Measurements from ENCODE around the gene WDR88. TPM values are rescaled to one million over a fixed set of nuclear protein-coding genes. Genes with fewer than 3 reads are reported as not detected.

Gene WDR88
- total RNA-seq, 2 donors from 2014 or later = not detected

DNA sequence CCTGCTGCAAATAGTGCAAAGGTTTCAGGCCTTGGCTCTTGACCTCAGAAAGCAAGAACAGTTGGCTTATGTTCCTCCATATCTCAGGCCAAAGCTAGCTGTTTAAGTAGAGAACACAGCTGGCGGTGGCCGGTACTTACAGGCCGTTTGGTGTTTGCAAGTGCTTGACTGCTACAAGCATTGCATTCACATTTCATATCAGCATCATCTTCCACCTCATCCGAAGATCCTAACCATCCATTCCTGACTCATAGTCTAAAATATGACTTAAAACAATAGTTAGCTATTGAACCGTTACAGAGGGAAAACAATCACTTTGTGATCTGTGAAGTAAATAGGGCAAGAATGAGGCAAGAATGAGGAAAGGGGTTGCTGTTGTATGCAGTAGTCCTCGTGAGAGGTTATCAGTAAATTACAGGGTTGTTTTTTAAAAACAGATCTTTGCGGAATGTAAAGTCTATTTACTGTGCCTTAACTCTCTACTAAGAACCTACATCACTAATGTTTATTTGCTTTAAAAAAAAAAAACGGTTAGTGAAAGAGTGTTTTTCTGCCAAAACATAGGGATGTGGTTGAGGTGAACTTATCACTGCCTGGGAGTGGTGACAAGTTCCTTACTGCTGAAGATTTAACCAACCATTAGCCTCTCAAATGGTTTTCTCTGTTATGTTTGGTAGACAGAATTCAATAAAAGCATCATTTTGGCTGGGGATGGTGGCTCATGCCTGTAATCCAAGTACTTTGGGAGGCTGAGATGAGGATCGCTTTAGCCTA lies 21.6 kb upstream of the WDR88 start:
- WGBS, 2 donors = 81 to 83% methylated on average over 9 of the region's 9 CpGs
- ATAC-seq (no peak), DNase-seq (no peak)
- Histone ChIP-seq H3K27me3 (no peaks in the 10 kb centered on the region), H3K4me3 (no peak overlapping the region), H3K27ac (no peak overlapping the region), H3K9me3 (no peaks in the 10 kb centered on the region), H3K36me3 (replicated peaks in 1 of 2; ENCODE audit: insufficient read depth in 1 of 2, low read depth in 2 of 2) (peaks cover 13 to 18% of the 10 kb centered on the region in 2 donors), H3K4me1 (peaks cover 5% of the 10 kb centered on the region)
- intact Hi-C loops (cut with DNase I) = no loop called here
- TF ChIP-seq, protein P1, sequence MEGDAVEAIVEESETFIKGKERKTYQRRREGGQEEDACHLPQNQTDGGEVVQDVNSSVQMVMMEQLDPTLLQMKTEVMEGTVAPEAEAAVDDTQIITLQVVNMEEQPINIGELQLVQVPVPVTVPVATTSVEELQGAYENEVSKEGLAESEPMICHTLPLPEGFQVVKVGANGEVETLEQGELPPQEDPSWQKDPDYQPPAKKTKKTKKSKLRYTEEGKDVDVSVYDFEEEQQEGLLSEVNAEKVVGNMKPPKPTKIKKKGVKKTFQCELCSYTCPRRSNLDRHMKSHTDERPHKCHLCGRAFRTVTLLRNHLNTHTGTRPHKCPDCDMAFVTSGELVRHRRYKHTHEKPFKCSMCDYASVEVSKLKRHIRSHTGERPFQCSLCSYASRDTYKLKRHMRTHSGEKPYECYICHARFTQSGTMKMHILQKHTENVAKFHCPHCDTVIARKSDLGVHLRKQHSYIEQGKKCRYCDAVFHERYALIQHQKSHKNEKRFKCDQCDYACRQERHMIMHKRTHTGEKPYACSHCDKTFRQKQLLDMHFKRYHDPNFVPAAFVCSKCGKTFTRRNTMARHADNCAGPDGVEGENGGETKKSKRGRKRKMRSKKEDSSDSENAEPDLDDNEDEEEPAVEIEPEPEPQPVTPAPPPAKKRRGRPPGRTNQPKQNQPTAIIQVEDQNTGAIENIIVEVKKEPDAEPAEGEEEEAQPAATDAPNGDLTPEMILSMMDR (IDR thresholded peaks at IDR 0.05) = no peak
- TF ChIP-seq POLR2A (IDR thresholded peaks at IDR 0.05) = no peak

DNA sequence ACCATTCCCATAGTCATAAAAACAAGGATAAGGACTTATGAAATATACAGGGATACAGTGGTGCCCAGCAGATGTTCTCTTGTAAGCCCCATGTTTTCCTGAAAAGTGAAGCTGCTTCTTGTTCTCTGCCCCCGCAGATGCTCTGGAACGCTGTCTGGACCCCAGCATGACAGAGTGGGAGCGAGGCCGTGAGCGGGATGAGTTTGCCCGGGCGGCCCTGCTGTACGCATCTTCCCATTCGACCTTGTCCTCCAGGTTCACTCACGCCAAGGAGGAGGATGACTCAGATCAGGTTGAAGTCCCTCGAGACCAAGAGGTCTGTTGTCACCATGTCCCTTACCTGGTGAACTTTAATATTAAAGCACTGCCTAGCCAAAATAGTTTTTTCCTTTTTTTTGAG lies 20.3 kb upstream of the WDR88 start:
- Histone ChIP-seq H3K27ac (no peak overlapping the region), H3K4me3 (no peak overlapping the region), H3K27me3 (no peaks in the 10 kb centered on the region), H3K9me3 (no peaks in the 10 kb centered on the region), H3K4me1 (peaks cover 5% of the 10 kb centered on the region), H3K36me3 (replicated peaks in 1 of 2; ENCODE audit: insufficient read depth in 1 of 2, low read depth in 2 of 2) (peaks cover 13 to 20% of the 10 kb centered on the region in 2 donors)
- no peak for ATAC-seq
- TF ChIP-seq, protein P1 (IDR thresholded peaks at IDR 0.05) = no peak
- no peak for TF ChIP-seq POLR2A (IDR thresholded peaks at IDR 0.05)
- DNase-seq = no peak
- WGBS, 2 donors = 84 to 94% methylated on average over 11 of the region's 11 CpGs
- intact Hi-C loops (cut with DNase I) = no loop called here

DNA sequence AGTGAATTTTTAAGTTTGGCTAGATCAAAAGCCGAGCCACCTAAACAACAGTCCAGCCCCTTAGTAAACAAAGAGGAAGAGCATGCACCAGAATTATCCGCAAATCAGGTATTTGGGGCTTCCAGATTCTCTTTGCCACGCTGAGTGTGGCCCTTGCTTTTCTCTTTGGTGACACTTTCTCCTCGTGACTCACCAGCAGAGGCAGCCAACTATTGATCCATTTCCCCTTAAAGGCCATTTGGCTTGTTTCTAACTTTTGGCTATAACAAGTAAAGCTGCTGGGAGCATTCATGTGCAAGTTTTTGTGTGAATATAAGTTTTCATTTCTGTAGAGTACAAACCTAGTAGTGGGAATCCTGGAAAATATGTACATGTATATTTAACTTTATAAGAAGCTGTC lies 17.6 kb upstream of the WDR88 start:
- H3K27ac ChIP-seq = peak overlapping the region in 3 of 4 donors; percentile 15 to 37 (median 23)
- DNase-seq = peak in 3 of 4 donors; percentile 15 to 42 (median 21)
- peak; percentile 50 for ATAC-seq
- 29 to 32% methylated on average over 4 of the region's 4 CpGs for WGBS, 2 donors
- intact Hi-C loops (cut with DNase I) = no loop called here
- H3K4me1 ChIP-seq = peaks cover 5% of the 10 kb centered on the region
- H3K4me3 ChIP-seq = no peak overlapping the region
- H3K27me3 ChIP-seq = no peaks in the 10 kb centered on the region
- H3K36me3 ChIP-seq (replicated peaks in 1 of 2; ENCODE audit: insufficient read depth in 1 of 2, low read depth in 2 of 2) = peaks cover 13 to 27% of the 10 kb centered on the region in 2 donors
- H3K9me3 ChIP-seq = no peaks in the 10 kb centered on the region
- no peak for TF ChIP-seq POLR2A (IDR thresholded peaks at IDR 0.05)
- TF ChIP-seq, protein P1 (IDR thresholded peaks at IDR 0.05) = no peak

DNA sequence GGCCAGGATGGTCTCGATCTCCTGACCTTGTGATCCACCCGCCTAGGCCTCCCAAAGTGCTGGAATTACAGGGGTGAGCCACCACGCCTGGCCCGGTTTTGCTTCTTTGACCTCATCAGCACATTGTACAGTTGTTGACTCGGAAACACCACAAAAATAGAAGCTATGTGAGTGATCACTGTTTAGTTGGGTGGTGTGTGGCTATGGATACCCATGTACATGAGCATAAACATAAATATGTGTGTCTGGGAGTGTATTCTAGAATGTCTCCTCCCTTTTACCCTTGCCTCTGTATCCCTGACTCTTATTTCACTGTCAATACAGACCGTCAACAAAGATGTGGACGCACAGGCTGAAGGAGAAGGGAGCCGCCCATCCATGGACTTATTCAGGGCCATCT lies 14.4 kb upstream of the WDR88 start:
- 79 to 95% methylated on average over 7 to 8 of the region's 8 CpGs for WGBS, 2 donors
- peaks cover 5% of the 10 kb centered on the region for H3K4me1 ChIP-seq
- peaks cover 6 to 16% of the 10 kb centered on the region in 2 donors for H3K36me3 ChIP-seq (replicated peaks in 1 of 2; ENCODE audit: insufficient read depth in 1 of 2, low read depth in 2 of 2)
- H3K27ac ChIP-seq = no peak overlapping the region
- ATAC-seq (no peak), DNase-seq (no peak)
- H3K4me3 ChIP-seq = no peak overlapping the region
- no peak for TF ChIP-seq POLR2A (IDR thresholded peaks at IDR 0.05)
- TF ChIP-seq, protein P1 (IDR thresholded peaks at IDR 0.05) = no peak
- no peaks in the 10 kb centered on the region for H3K27me3 ChIP-seq
- no peaks in the 10 kb centered on the region for H3K9me3 ChIP-seq
- intact Hi-C loops (cut with DNase I) = no loop called here

DNA sequence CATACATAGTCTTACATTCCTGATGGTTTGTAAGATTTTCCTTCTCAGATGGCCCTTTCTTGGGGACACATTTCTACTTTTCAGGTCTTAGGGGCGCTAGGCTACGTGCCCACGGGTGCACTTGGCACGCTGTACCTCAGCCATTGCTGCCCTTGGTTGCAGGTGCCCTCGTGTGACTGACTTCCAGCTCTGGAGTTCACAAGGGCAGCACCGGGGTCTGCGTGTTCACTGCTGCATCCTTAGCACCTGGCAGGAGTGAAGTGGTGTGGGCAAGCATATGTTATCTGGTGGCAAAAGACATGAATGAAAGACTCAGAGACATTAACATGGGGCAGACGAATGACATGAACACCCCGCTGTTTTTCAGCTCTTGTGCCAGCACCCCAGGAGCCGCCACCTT lies 13.3 kb upstream of the WDR88 start:
- Histone ChIP-seq H3K27ac (no peak overlapping the region), H3K36me3 (replicated peaks in 1 of 2; ENCODE audit: insufficient read depth in 1 of 2, low read depth in 2 of 2) (peaks cover 6 to 12% of the 10 kb centered on the region in 2 donors), H3K9me3 (no peaks in the 10 kb centered on the region), H3K27me3 (no peaks in the 10 kb centered on the region), H3K4me1 (peaks cover 5% of the 10 kb centered on the region), H3K4me3 (no peak overlapping the region)
- TF ChIP-seq POLR2A (IDR thresholded peaks at IDR 0.05) = no peak
- TF ChIP-seq, protein P1 (IDR thresholded peaks at IDR 0.05) = no peak
- intact Hi-C loops (cut with DNase I) = no loop called here
- DNase-seq (no peak), ATAC-seq (no peak)
- WGBS, 2 donors = 88 to 90% methylated on average over 10 of the region's 10 CpGs

Data from body of pancreas (tissue), 4 donors.